ENCODE measurements around the gene EEF2. TPM values are rescaled to one million over a fixed set of nuclear protein-coding genes. Genes with fewer than 3 reads are reported as not detected.

Gene EEF2
- total RNA-seq, 2 experiments from 2014 or later, result 2,756 to 2,866 TPM

DNA sequence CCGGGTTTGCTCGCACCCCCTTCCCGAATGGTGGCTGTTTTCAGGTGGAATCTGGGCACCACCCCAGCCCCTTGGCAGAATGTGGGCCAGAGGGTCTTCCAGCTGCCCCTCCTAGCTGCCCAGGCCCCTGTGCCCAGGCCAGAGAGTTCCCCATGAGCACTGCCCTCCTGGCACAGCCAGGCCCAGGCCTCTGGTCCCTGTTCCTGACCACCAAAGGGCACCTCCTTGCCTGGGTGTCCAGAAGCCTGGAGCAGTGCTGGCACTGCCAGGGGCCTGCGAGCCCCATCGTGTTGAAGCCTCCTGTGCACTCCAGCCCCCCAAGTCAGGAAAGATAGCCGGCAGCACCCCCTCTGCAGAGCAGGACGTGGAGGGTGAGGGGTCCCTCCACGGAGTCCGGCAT, 45.7 kb upstream of the EEF2 start:
- no peaks in the 10 kb centered on the region for H3K9me3 Mint-ChIP-seq
- Histone ChIP-seq H3K27ac (ENCODE audit: low read depth in 1 of 2, low read length in 2 of 2) (no peak overlapping the region), H3K27me3 (ENCODE audit: control insufficient read depth in 1 of 2, insufficient read depth in 2 of 2, low read length in 2 of 2) (no peaks in the 10 kb centered on the region), H3K36me3 (ENCODE audit: insufficient read depth, low read length) (peaks cover 42% of the 10 kb centered on the region), H3K4me3 (ENCODE audit: low read length) (no peak overlapping the region), H3K9me3 (ENCODE audit: control insufficient read depth in 1 of 2, insufficient read depth in 1 of 2, low read length in 2 of 2) (no peaks in the 10 kb centered on the region), H3K4me1 (ENCODE audit: insufficient read depth, low read length) (no peaks in the 10 kb centered on the region)
- ChIA-PET CTCF (no interaction called here), POLR2A (no interaction called here)
- intact Hi-C loops (cut with DNase I, micrococcal nuclease), result no loop called here
- DNase-seq, result no peak
- no peak for ATAC-seq (ENCODE audit: poor library complexity)
- no peaks in the 10 kb centered on the region for H3K27me3 Mint-ChIP-seq
- H3K4me1 Mint-ChIP-seq (ENCODE audit: low read depth), result no peaks in the 10 kb centered on the region
- no peak overlapping the region for H3K27ac Mint-ChIP-seq
- peaks cover 12% of the 10 kb centered on the region for H3K36me3 Mint-ChIP-seq (ENCODE audit: low read depth)
- H3K4me3 Mint-ChIP-seq, result no peak overlapping the region
- no peak for TF ChIP-seq CTCF (IDR thresholded peaks at IDR 0.05)

GRCh38 chr19:4030552-4030951, 45.3 kb upstream of the EEF2 start:
- H3K36me3 Mint-ChIP-seq (ENCODE audit: low read depth), result peaks cover 12% of the 10 kb centered on the region
- no peak overlapping the region for H3K27ac ChIP-seq (ENCODE audit: low read depth in 1 of 2, low read length in 2 of 2)
- DNase-seq, result no peak
- H3K4me3 Mint-ChIP-seq, result no peak overlapping the region
- POLR2A ChIA-PET, result no interaction called here
- H3K36me3 ChIP-seq (ENCODE audit: insufficient read depth, low read length), result peaks cover 39% of the 10 kb centered on the region
- CTCF ChIA-PET, result no interaction called here
- no peaks in the 10 kb centered on the region for H3K27me3 Mint-ChIP-seq
- no peak overlapping the region for H3K4me3 ChIP-seq (ENCODE audit: low read length)
- no peaks in the 10 kb centered on the region for H3K9me3 Mint-ChIP-seq
- no peak for TF ChIP-seq CTCF (IDR thresholded peaks at IDR 0.05)
- no peaks in the 10 kb centered on the region for H3K9me3 ChIP-seq (ENCODE audit: control insufficient read depth in 1 of 2, insufficient read depth in 1 of 2, low read length in 2 of 2)
- intact Hi-C loops (cut with DNase I, micrococcal nuclease), result no loop called here
- H3K4me1 Mint-ChIP-seq (ENCODE audit: low read depth), result no peaks in the 10 kb centered on the region
- no peaks in the 10 kb centered on the region for H3K27me3 ChIP-seq (ENCODE audit: control insufficient read depth in 1 of 2, insufficient read depth in 2 of 2, low read length in 2 of 2)
- no peaks in the 10 kb centered on the region for H3K4me1 ChIP-seq (ENCODE audit: insufficient read depth, low read length)
- no peak overlapping the region for H3K27ac Mint-ChIP-seq
- no peak for ATAC-seq (ENCODE audit: poor library complexity)

GRCh38 chr19:4029247-4029614, 44.0 kb upstream of the EEF2 start:
- ChIA-PET CTCF (interaction anchor here (1.1 kb wide), 1 partner anchor 111 kb away, joined by 3 read pairs; no protein-coding TSS in a partner anchor), POLR2A (interaction anchor here (0.6 to 0.9 kb wide), 2 partner anchors 79 to 1162 kb away, joined by 3 to 5 read pairs; no protein-coding TSS in a partner anchor)
- H3K9me3 ChIP-seq (ENCODE audit: control insufficient read depth in 1 of 2, insufficient read depth in 1 of 2, low read length in 2 of 2), result no peaks in the 10 kb centered on the region
- DNase-seq, result no peak
- H3K27ac ChIP-seq (ENCODE audit: low read depth in 1 of 2, low read length in 2 of 2), result no peak overlapping the region
- no peaks in the 10 kb centered on the region for H3K9me3 Mint-ChIP-seq
- H3K4me3 ChIP-seq (ENCODE audit: low read length), result no peak overlapping the region
- no peak overlapping the region for H3K27ac Mint-ChIP-seq
- H3K27me3 ChIP-seq (ENCODE audit: control insufficient read depth in 1 of 2, insufficient read depth in 2 of 2, low read length in 2 of 2), result no peaks in the 10 kb centered on the region
- H3K4me1 Mint-ChIP-seq (ENCODE audit: low read depth), result no peaks in the 10 kb centered on the region
- peak; percentile 11 for ATAC-seq (ENCODE audit: poor library complexity)
- no peaks in the 10 kb centered on the region for H3K27me3 Mint-ChIP-seq
- no peak overlapping the region for H3K4me3 Mint-ChIP-seq
- no peaks in the 10 kb centered on the region for H3K4me1 ChIP-seq (ENCODE audit: insufficient read depth, low read length)
- peaks cover 40% of the 10 kb centered on the region for H3K36me3 ChIP-seq (ENCODE audit: insufficient read depth, low read length)
- TF ChIP-seq CTCF (IDR thresholded peaks at IDR 0.05), result no peak
- peaks cover 16% of the 10 kb centered on the region for H3K36me3 Mint-ChIP-seq (ENCODE audit: low read depth)
- intact Hi-C loops (cut with DNase I, micrococcal nuclease), result no loop called here

Measured in CD4-positive, alpha-beta T cell (primary cell).